IMR-90 (cell line): ENCODE measurements around the gene COL27A1. TPM values are rescaled to one million over a fixed set of nuclear protein-coding genes. Genes with fewer than 3 reads are reported as not detected.

ENCODE experiments used
- ATAC-seq: fragments of 200-7000 bp; cut with Tn5 transposase; 2 replicates; pipeline ENCODE4 v1.9.1; 2020; ENCODE audit warnings: low read depth, mild to moderate bottlenecking, moderate library complexity
- BruUV-seq: library from RNA; stranded (reverse); fragments of 400-500 nt; replicated peaks from 2 replicates; lab custom pipeline; 2021; lab: Mats Ljungman, UMichigan
- CTCF ChIA-PET: fragments of 300-600 bp; formaldehyde crosslinking; extraction: SDS; loops from one replicate; lab custom pipeline; 2021; ENCODE audit warnings: antibody characterized with exemption; lab: Yijun Ruan, JAX
- POLR2A ChIA-PET: fragments of 300-600 bp; sonication (Branson Sonifier 250); formaldehyde crosslinking; loops from one replicate; lab custom pipeline; 2022; ENCODE audit warnings: antibody characterized with exemption; ENCODE audit not compliant: unreplicated experiment; lab: Charles Lee
- DNase-seq: peaks from one replicate; pipeline ENCODE4 v3.0.0; 2013
- H2AFZ ChIP-seq: replicated peaks from 2 replicates; pipeline ENCODE3; 2013; ENCODE audit warnings: low read length, mild to moderate bottlenecking; ENCODE audit not compliant: poor library complexity
- H2AK5ac ChIP-seq: 2 replicates; pipeline ENCODE4 v1.6.1; 2013; ENCODE audit warnings: low read depth, low read length, inconsistent platforms
- H2AK9ac ChIP-seq: replicated peaks from 2 replicates; pipeline ENCODE3; 2013; ENCODE audit warnings: mild to moderate bottlenecking, low read depth, low read length, moderate library complexity; ENCODE audit not compliant: poor library complexity
- H2BK120ac ChIP-seq: 2 replicates; pipeline ENCODE4 v1.6.1; 2013; ENCODE audit warnings: low read depth, low read length, inconsistent platforms
- H2BK15ac ChIP-seq: 3 replicates; pipeline ENCODE4 v1.6.1; 2013; ENCODE audit warnings: low read depth, low read length, inconsistent platforms
- H2BK20ac ChIP-seq: 2 replicates; pipeline ENCODE4 v1.6.1; 2013; ENCODE audit warnings: low read depth, mild to moderate bottlenecking, inconsistent platforms, low read length, moderate library complexity
- H2BK5ac ChIP-seq: 2 replicates; pipeline ENCODE4 v1.6.1; 2013; ENCODE audit warnings: mild to moderate bottlenecking, low read depth, low read length, inconsistent platforms; ENCODE audit not compliant: poor library complexity, severe bottlenecking
- H3K14ac ChIP-seq: replicated peaks from 2 replicates; pipeline ENCODE4 v1.6.1; 2013; ENCODE audit warnings: low read depth, low read length, inconsistent platforms
- H3K18ac ChIP-seq: 2 replicates; pipeline ENCODE4 v1.6.1; 2013; ENCODE audit warnings: low read depth, low read length, control low read depth
- H3K23ac ChIP-seq: 2 replicates; pipeline ENCODE4 v1.6.1; 2013; ENCODE audit warnings: low read depth, low read length, inconsistent platforms
- H3K27ac ChIP-seq: 2 replicates; pipeline ENCODE4 v1.5.1; 2013; ENCODE audit warnings: mild to moderate bottlenecking, control low read depth, low read length; ENCODE audit not compliant: insufficient read depth
- H3K27me3 ChIP-seq: 2 replicates; pipeline ENCODE4 v1.6.1; 2013; ENCODE audit warnings: low read length; ENCODE audit not compliant: control insufficient read depth, insufficient read depth
- H3K36me3 ChIP-seq: 2 replicates; pipeline ENCODE4 v1.6.1; 2013; ENCODE audit warnings: low read length, mixed read lengths; ENCODE audit not compliant: control insufficient read depth, insufficient read depth
- H3K4ac ChIP-seq: 2 replicates; pipeline ENCODE4 v1.6.1; 2013; ENCODE audit warnings: low read depth, low read length, inconsistent platforms
- H3K4me1 ChIP-seq: 2 replicates; pipeline ENCODE4 v1.6.1; 2013; ENCODE audit warnings: low read length, mixed read lengths; ENCODE audit not compliant: control insufficient read depth, insufficient read depth
- H3K4me2 ChIP-seq: 2 replicates; pipeline ENCODE4 v1.6.1; 2013; ENCODE audit warnings: low read depth, mild to moderate bottlenecking, control low read depth, low read length, moderate library complexity
- H3K4me3 ChIP-seq: 2 replicates; pipeline ENCODE4 v1.5.1; 2013; ENCODE audit warnings: low read depth, mild to moderate bottlenecking, control low read depth, low read length, moderate library complexity; ENCODE audit not compliant: insufficient read depth
- H3K56ac ChIP-seq: 2 replicates; pipeline ENCODE4 v1.6.1; 2013; ENCODE audit warnings: low read length, inconsistent platforms; ENCODE audit not compliant: insufficient read depth; ENCODE audit errors: extremely low read depth
- H3K79me1 ChIP-seq, 2 experiments: 2 replicates each; pipeline ENCODE4 v1.6.1; 2013; ENCODE audit warnings: low read length in 2 of 2, inconsistent platforms in 1 of 2, low read depth in 1 of 2
- H3K9ac ChIP-seq: 2 replicates; pipeline ENCODE4 v1.6.1; 2013; ENCODE audit warnings: low read depth, low read length, control low read depth
- H3K9me1 ChIP-seq: 2 replicates; pipeline ENCODE4 v1.6.1; 2013; ENCODE audit warnings: low read length, inconsistent platforms; ENCODE audit not compliant: insufficient read depth
- H3K9me3 ChIP-seq: 2 replicates; pipeline ENCODE4 v1.6.1; 2013; ENCODE audit warnings: low read length; ENCODE audit not compliant: control insufficient read depth, insufficient read depth
- H4K20me1 ChIP-seq: 2 replicates; pipeline ENCODE4 v1.6.1; 2013; ENCODE audit warnings: low read length, inconsistent platforms; ENCODE audit not compliant: insufficient read depth
- H4K5ac ChIP-seq: 2 replicates; pipeline ENCODE4 v1.6.1; 2013; ENCODE audit warnings: mild to moderate bottlenecking, low read depth, low read length, control low read depth
- H4K8ac ChIP-seq, 2 experiments: 2 replicates each; pipeline ENCODE4 v1.6.1; 2013; ENCODE audit warnings: low read depth in 2 of 2, low read length in 2 of 2, control low read depth in 1 of 2, inconsistent platforms in 1 of 2
- H4K91ac ChIP-seq: 2 replicates; pipeline ENCODE4 v1.6.1; 2013; ENCODE audit warnings: low read depth, low read length, inconsistent platforms; ENCODE audit not compliant: insufficient read depth
- BHLHE40 ChIP-seq: fragments of 150-350 bp; IDR thresholded peaks from 2 replicates; pipeline ENCODE4 v1.6.1; 2016; ENCODE audit warnings: mild to moderate bottlenecking, low read depth, low read length
- CEBPB ChIP-seq: IDR thresholded peaks from 2 replicates; pipeline ENCODE4 v1.6.1; 2012; ENCODE audit warnings: low read depth, low read length, improper control_type of control experiment
- CHD1 ChIP-seq: IDR thresholded peaks from 2 replicates; pipeline ENCODE4 v1.6.1; 2012; ENCODE audit warnings: low read depth, low read length, improper control_type of control experiment
- CTCF ChIP-seq: conservative IDR thresholded peaks from 2 replicates; pipeline ENCODE4 v1.5.1; 2012; ENCODE audit warnings: mild to moderate bottlenecking, low read depth, low read length, improper control_type of control experiment
- FOS ChIP-seq: fragments of 150-350 bp; IDR thresholded peaks from 2 replicates; pipeline ENCODE4 v1.6.1; 2016; ENCODE audit warnings: low read depth, low read length
- MAFK ChIP-seq: IDR thresholded peaks from 2 replicates; pipeline ENCODE4 v1.6.1; 2012; ENCODE audit warnings: low read depth, low read length, improper control_type of control experiment
- MAZ ChIP-seq: IDR thresholded peaks from 2 replicates; pipeline ENCODE4 v1.6.1; 2012; ENCODE audit warnings: low read depth, mild to moderate bottlenecking, low read length, improper control_type of control experiment, moderate library complexity, borderline replicate concordance
- MXI1 ChIP-seq: IDR thresholded peaks from 2 replicates; pipeline ENCODE4 v1.6.1; 2012; ENCODE audit warnings: low read depth, mild to moderate bottlenecking, low read length, moderate library complexity, borderline replicate concordance
- NFE2L2 ChIP-seq: fragments of 150-350 bp; IDR thresholded peaks from 2 replicates; pipeline ENCODE4 v1.6.1; 2016; ENCODE audit warnings: low read depth, mild to moderate bottlenecking, low read length
- POLR2A ChIP-seq: IDR thresholded peaks from 2 replicates; pipeline ENCODE4 v1.6.1; 2012; ENCODE audit warnings: mild to moderate bottlenecking, low read depth, low read length
- RAD21 ChIP-seq: IDR thresholded peaks from 2 replicates; pipeline ENCODE4 v1.6.1; 2012; ENCODE audit warnings: low read length, improper control_type of control experiment
- RCOR1 ChIP-seq: IDR thresholded peaks from 2 replicates; pipeline ENCODE4 v1.6.1; 2012; ENCODE audit warnings: mild to moderate bottlenecking, low read length, improper control_type of control experiment; ENCODE audit not compliant: insufficient replicate concordance
- RFX5 ChIP-seq: IDR thresholded peaks from 2 replicates; pipeline ENCODE4 v1.8.0; 2012; ENCODE audit warnings: low read depth, mild to moderate bottlenecking, low read length, moderate library complexity
- SMC3 ChIP-seq: fragments of 150-350 bp; IDR thresholded peaks from 2 replicates; pipeline ENCODE4 v1.6.1; 2016; ENCODE audit warnings: low read depth, mild to moderate bottlenecking, antibody characterized with exemption, low read length, moderate library complexity
- WGBS, 2 experiments: methylation state at CpG; one replicate each; pipeline versions ENCODE4 v1.1.5 to v1.1.7; 2013; ENCODE audit warnings: missing lambda C conversion rate in 2 of 2; ENCODE audit not compliant: insufficient read length in 1 of 2; ENCODE audit errors: extremely low coverage in 2 of 2; 5-methylcytosine and 5-hydroxymethylcytosine counted together
- dilution Hi-C: fragments of 300-500 bp; cut with HindIII; formaldehyde crosslinking; loops from one replicate; pipeline ENCODE4 v1.14.3; 2018; ENCODE audit warnings: low sequenced_read_pairs; ENCODE audit not compliant: unreplicated experiment
- in situ Hi-C: fragments of 300-500 bp; cut with MboI; formaldehyde crosslinking; loops from 3 replicates; pipeline ENCODE4 v1.14.3; 2019; ENCODE audit warnings: low sequenced_read_pairs, inconsistent platforms, mixed read lengths
- intact Hi-C: fragments of 100-400 bp; cut with micrococcal nuclease; formaldehyde crosslinking; loops from 2 replicates; pipeline ENCODE4 v1.10.0; 2022
- polyA plus RNA-seq, 3 experiments: library from polyadenylated mRNA; depleted of rRNA; stranded (reverse); fragments of >200 nt; gene quantifications; 2 replicates each; pipeline ENCODE4 v1.2.3, GENCODE V29; 2012; ENCODE audit warnings: low replicate concordance in 1 of 3
- total RNA-seq: library from RNA; depleted of rRNA; stranded (reverse); fragments of >200 nt; gene quantifications from 2 replicates; pipeline ENCODE4 v1.2.3, GENCODE V29; 2012
- TF ChIP-seq, protein P1 (sequence below): fragments of 150-350 bp; IDR thresholded peaks from 2 replicates; pipeline ENCODE4 v1.6.1; 2016; ENCODE audit warnings: low read depth, mild to moderate bottlenecking, low read length, moderate library complexity, borderline replicate concordance

COL27A1 gene
- total and polyA plus RNA-seq, 2 of the 4 experiments (the other 2 are of a cell fraction) = 3.2 to 18.3 TPM

GRCh38 chr9:114158482-114159130 is 3.3 kb downstream of the COL27A1 start (continued):
- no peak for TF ChIP-seq SMC3

DNA sequence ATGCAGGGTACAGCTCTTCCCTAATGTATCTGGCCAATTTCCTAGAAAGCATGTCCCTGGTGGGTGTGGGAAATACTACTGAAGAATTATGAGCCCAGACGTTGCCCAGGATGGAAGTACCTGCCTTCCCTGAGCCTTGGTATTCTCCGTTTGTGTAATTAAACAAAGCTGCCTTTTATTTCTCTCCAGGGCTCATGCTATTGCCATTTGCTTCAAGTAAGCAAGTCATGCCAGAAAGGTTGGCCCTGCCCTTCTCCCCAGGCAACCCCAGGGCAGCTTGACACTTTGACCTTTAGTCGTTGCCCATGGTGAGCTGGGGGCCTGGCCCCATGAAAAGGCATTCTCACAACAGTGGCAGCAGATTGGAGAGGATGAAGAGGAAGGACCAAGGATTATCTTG is 4.4 kb downstream of the COL27A1 start:
- intact Hi-C loops = no loop called here
- Histone ChIP-seq H3K4me1 (peaks cover 22% of the 10 kb centered on the region), H3K4me2 (no peak overlapping the region), H3K27ac (no peak overlapping the region), H3K79me1 (peaks cover 30 to 78% of the 10 kb centered on the region in 2 experiments), H4K91ac (no peak overlapping the region), H3K4ac (no peak overlapping the region), H4K8ac (no peak overlapping the region), H3K14ac (no peak overlapping the region), H4K20me1 (peaks cover 51% of the 10 kb centered on the region), H3K18ac (no peak overlapping the region), H2BK20ac (no peak overlapping the region), H3K23ac (no peak overlapping the region), H3K9ac (no peak overlapping the region), H2BK5ac (no peak overlapping the region), H2BK120ac (no peak overlapping the region), H2AFZ (no peak overlapping the region), H2AK5ac (no peak overlapping the region), H3K9me3 (no peaks in the 10 kb centered on the region), H3K4me3 (no peak overlapping the region), H4K5ac (no peak overlapping the region), H3K9me1 (peaks cover 13% of the 10 kb centered on the region), H2BK15ac (no peak overlapping the region), H3K36me3 (no peaks in the 10 kb centered on the region), H3K27me3 (peaks cover 3% of the 10 kb centered on the region), H3K56ac (no peak overlapping the region), H2AK9ac (no peak overlapping the region)
- WGBS, 2 experiments = 80% methylated on average over 2 of the region's 3 CpGs; no CpG with 5 or more reads in 1 of the 2 experiments
- dilution Hi-C loops = no loop called here
- DNase-seq = no peak
- no peak for ATAC-seq
- CTCF ChIA-PET = interaction anchor here (1.6 kb wide), 1 partner anchor 131 kb away, joined by 4 read pairs; no protein-coding TSS in a partner anchor
- no TSS peak for BruUV-seq
- in situ Hi-C loops = loop anchor here (5.0 kb wide), 1 partner anchor 128 kb away; no protein-coding TSS in a partner anchor
- POLR2A ChIA-PET = no interaction called here
- no peak for TF ChIP-seq BHLHE40
- TF ChIP-seq SMC3 = no peak
- no peak for TF ChIP-seq MAZ
- TF ChIP-seq MAFK = no peak
- no peak for TF ChIP-seq POLR2A
- TF ChIP-seq, protein P1, sequence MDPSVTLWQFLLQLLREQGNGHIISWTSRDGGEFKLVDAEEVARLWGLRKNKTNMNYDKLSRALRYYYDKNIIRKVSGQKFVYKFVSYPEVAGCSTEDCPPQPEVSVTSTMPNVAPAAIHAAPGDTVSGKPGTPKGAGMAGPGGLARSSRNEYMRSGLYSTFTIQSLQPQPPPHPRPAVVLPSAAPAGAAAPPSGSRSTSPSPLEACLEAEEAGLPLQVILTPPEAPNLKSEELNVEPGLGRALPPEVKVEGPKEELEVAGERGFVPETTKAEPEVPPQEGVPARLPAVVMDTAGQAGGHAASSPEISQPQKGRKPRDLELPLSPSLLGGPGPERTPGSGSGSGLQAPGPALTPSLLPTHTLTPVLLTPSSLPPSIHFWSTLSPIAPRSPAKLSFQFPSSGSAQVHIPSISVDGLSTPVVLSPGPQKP = no peak
- no peak for TF ChIP-seq CTCF
- TF ChIP-seq RFX5 = no peak
- no peak for TF ChIP-seq CEBPB
- TF ChIP-seq CHD1 = no peak
- TF ChIP-seq RAD21 = no peak
- TF ChIP-seq RCOR1 = no peak
- no peak for TF ChIP-seq FOS
- no peak for TF ChIP-seq MXI1
- TF ChIP-seq NFE2L2 = no peak
